ENCODE results near the gene ZMYND8.

Gene ZMYND8

GRCh38 chr20:47334022-47334551, 22.4 kb downstream of the ZMYND8 start:
- Histone ChIP-seq H3K27ac (ENCODE audit: low read length) (no peak overlapping the region), H3K9ac (ENCODE audit: low read depth, low read length) (no peak overlapping the region), H3K9me3 (ENCODE audit: insufficient read depth, low read depth, low read length) (no peaks in the 10 kb centered on the region), H3K27me3 (ENCODE audit: insufficient read depth, low read length) (no peaks in the 10 kb centered on the region), H3K4me3 (ENCODE audit: low read length) (no peak overlapping the region), H3K36me3 (ENCODE audit: insufficient read depth, low read depth, low read length) (peaks cover 48% of the 10 kb centered on the region), H3K4me1 (ENCODE audit: insufficient read depth, low read length) (peaks cover 32% of the 10 kb centered on the region)

GRCh38 chr20:47332381-47333206, 23.9 kb downstream of the ZMYND8 start:
- Histone ChIP-seq H3K9me3 (ENCODE audit: insufficient read depth, low read depth, low read length) (no peaks in the 10 kb centered on the region), H3K27me3 (ENCODE audit: insufficient read depth, low read length) (no peaks in the 10 kb centered on the region), H3K9ac (ENCODE audit: low read depth, low read length) (no peak overlapping the region), H3K36me3 (ENCODE audit: insufficient read depth, low read depth, low read length) (peaks cover 38% of the 10 kb centered on the region), H3K27ac (ENCODE audit: low read length) (no peak overlapping the region), H3K4me1 (ENCODE audit: insufficient read depth, low read length) (peaks cover 32% of the 10 kb centered on the region), H3K4me3 (ENCODE audit: low read length) (no peak overlapping the region)

GRCh38 chr20:47330933-47331708, 25.4 kb downstream of the ZMYND8 start:
- H3K9ac ChIP-seq (ENCODE audit: low read depth, low read length): no peak overlapping the region
- H3K36me3 ChIP-seq (ENCODE audit: insufficient read depth, low read depth, low read length): peaks cover 35% of the 10 kb centered on the region; the same call in 1 of the 2 replicates
- no peaks in the 10 kb centered on the region for H3K27me3 ChIP-seq (ENCODE audit: insufficient read depth, low read length)
- no peak overlapping the region for H3K4me3 ChIP-seq (ENCODE audit: low read length)
- no peaks in the 10 kb centered on the region for H3K9me3 ChIP-seq (ENCODE audit: insufficient read depth, low read depth, low read length)
- H3K27ac ChIP-seq (ENCODE audit: low read length): no peak overlapping the region
- peaks cover 24% of the 10 kb centered on the region for H3K4me1 ChIP-seq (ENCODE audit: insufficient read depth, low read length)

GRCh38 chr20:47330071-47330470, 26.4 kb downstream of the ZMYND8 start:
- H3K9ac ChIP-seq (ENCODE audit: low read depth, low read length): no peak overlapping the region
- no peaks in the 10 kb centered on the region for H3K27me3 ChIP-seq (ENCODE audit: insufficient read depth, low read length)
- H3K27ac ChIP-seq (ENCODE audit: low read length): no peak overlapping the region
- H3K36me3 ChIP-seq (ENCODE audit: insufficient read depth, low read depth, low read length): peaks cover 29% of the 10 kb centered on the region
- H3K4me3 ChIP-seq (ENCODE audit: low read length): no peak overlapping the region
- H3K9me3 ChIP-seq (ENCODE audit: insufficient read depth, low read depth, low read length): no peaks in the 10 kb centered on the region
- H3K4me1 ChIP-seq (ENCODE audit: insufficient read depth, low read length): peaks cover 15% of the 10 kb centered on the region

- no peaks in the 10 kb centered on the region for H3K9me3 ChIP-seq (ENCODE audit: insufficient read depth, low read depth, low read length)
Observed at GRCh38 chr20:47328129-47328528, 28.4 kb downstream of the ZMYND8 start.

DNA sequence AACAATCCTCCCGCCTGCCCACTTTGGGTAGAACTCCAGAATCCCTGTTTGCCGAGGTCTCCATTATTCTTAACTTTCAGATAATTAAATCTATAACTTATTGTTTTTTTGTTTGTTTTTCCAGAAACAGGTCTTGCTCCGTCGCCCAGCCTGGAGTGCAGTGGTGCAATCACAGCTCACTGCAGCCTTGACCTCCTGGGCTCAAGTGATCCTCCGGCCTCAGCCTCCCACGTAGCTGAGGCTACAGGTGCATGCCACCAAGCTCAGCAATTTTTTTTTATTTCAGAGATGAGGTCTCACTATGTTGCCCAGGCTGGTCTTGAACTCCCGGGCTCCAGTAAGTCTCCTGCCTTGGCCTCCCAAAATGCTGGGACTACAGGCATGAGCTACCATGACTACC, 28.8 kb downstream of the ZMYND8 start:
- peaks cover 24% of the 10 kb centered on the region for H3K4me1 ChIP-seq (ENCODE audit: insufficient read depth, low read length)
- no peaks in the 10 kb centered on the region for H3K27me3 ChIP-seq (ENCODE audit: insufficient read depth, low read length)
- H3K9me3 ChIP-seq (ENCODE audit: insufficient read depth, low read depth, low read length): no peaks in the 10 kb centered on the region
- H3K4me3 ChIP-seq (ENCODE audit: low read length): no peak overlapping the region
- peaks cover 26% of the 10 kb centered on the region for H3K36me3 ChIP-seq (ENCODE audit: insufficient read depth, low read depth, low read length)
- no peak overlapping the region for H3K27ac ChIP-seq (ENCODE audit: low read length)
- no peak overlapping the region for H3K9ac ChIP-seq (ENCODE audit: low read depth, low read length)

More at GRCh38 chr20:47328129-47328528, 28.4 kb downstream of the ZMYND8 start:
- peaks cover 21% of the 10 kb centered on the region for H3K4me1 ChIP-seq (ENCODE audit: insufficient read depth, low read length)
- no peak overlapping the region for H3K9ac ChIP-seq (ENCODE audit: low read depth, low read length)
- H3K36me3 ChIP-seq (ENCODE audit: insufficient read depth, low read depth, low read length): peaks cover 27% of the 10 kb centered on the region
- no peaks in the 10 kb centered on the region for H3K27me3 ChIP-seq (ENCODE audit: insufficient read depth, low read length)
- no peak overlapping the region for H3K27ac ChIP-seq (ENCODE audit: low read length)
- no peak overlapping the region for H3K4me3 ChIP-seq (ENCODE audit: low read length)

DNA sequence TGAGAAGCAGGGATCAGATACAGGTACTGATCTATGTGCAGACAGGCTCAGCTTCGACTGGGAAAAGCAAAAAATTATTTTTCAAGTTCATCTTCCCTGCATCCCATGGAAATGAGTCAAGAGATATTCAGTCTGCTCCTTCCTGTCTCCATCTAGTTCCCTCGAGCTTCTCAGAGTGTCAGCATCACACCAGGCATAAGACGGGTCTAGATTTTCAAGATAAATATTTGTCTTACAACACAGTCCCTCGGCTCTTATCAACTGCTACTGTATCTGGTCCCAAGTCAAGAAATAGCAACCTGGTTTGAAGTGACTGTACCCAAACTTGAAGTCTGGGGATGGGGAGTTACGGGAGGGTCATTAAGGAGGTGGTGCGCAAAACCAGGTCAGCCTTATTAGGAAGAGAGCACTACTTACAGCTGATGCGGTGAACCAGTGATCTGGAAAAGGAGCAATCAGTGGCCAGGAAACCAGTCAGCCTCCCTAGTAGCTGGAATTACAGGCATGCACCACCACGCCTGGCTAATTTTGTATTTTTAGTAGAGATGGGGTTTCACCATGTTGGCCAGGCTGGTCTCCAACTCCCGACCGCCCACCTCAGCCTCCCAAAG, 29.7 kb downstream of the ZMYND8 start:
- no peaks in the 10 kb centered on the region for H3K27me3 ChIP-seq (ENCODE audit: insufficient read depth, low read length)
- peak overlapping the region; percentile 16 for H3K27ac ChIP-seq (ENCODE audit: low read length)
- H3K4me1 ChIP-seq (ENCODE audit: insufficient read depth, low read length): peaks cover 26% of the 10 kb centered on the region
- no peaks in the 10 kb centered on the region for H3K9me3 ChIP-seq (ENCODE audit: insufficient read depth, low read depth, low read length)
- H3K36me3 ChIP-seq (ENCODE audit: insufficient read depth, low read depth, low read length): peaks cover 23% of the 10 kb centered on the region
- no peak overlapping the region for H3K4me3 ChIP-seq (ENCODE audit: low read length)
- H3K9ac ChIP-seq (ENCODE audit: low read depth, low read length): no peak overlapping the region

GRCh38 chr20:47325242-47325641, 31.3 kb downstream of the ZMYND8 start:
- Histone ChIP-seq H3K4me3 (ENCODE audit: low read length) (no peak overlapping the region), H3K27ac (ENCODE audit: low read length) (no peak overlapping the region), H3K36me3 (ENCODE audit: insufficient read depth, low read depth, low read length) (peaks cover 20% of the 10 kb centered on the region), H3K9me3 (ENCODE audit: insufficient read depth, low read depth, low read length) (no peaks in the 10 kb centered on the region), H3K4me1 (ENCODE audit: insufficient read depth, low read length) (peaks cover 29% of the 10 kb centered on the region), H3K27me3 (ENCODE audit: insufficient read depth, low read length) (no peaks in the 10 kb centered on the region), H3K9ac (ENCODE audit: low read depth, low read length) (peak overlapping the region; percentile 30; the same call in 1 of the 2 replicates)

GRCh38 chr20:47320990-47321805, 35.3 kb downstream of the ZMYND8 start:
- no peaks in the 10 kb centered on the region for H3K27me3 ChIP-seq (ENCODE audit: insufficient read depth, low read length)

GRCh38 chr20:47319517-47320252, 36.8 kb downstream of the ZMYND8 start:
- Histone ChIP-seq H3K36me3 (ENCODE audit: insufficient read depth, low read depth, low read length) (0 out of 2 replicates have a peak, but pooled peaks cover 5% of the 10 kb centered on the region), H3K4me3 (ENCODE audit: low read length) (peak overlapping the region; percentile 74), H3K27ac (ENCODE audit: low read length) (peak overlapping the region; percentile 99), H3K9ac (ENCODE audit: low read depth, low read length) (peak overlapping the region; percentile 96), H3K4me1 (ENCODE audit: insufficient read depth, low read length) (peaks cover 70% of the 10 kb centered on the region), H3K9me3 (ENCODE audit: insufficient read depth, low read depth, low read length) (no peaks in the 10 kb centered on the region), H3K27me3 (ENCODE audit: insufficient read depth, low read length) (no peaks in the 10 kb centered on the region)

More at GRCh38 chr20:47320990-47321805, 35.3 kb downstream of the ZMYND8 start:
- Histone ChIP-seq H3K9me3 (ENCODE audit: insufficient read depth, low read depth, low read length) (no peaks in the 10 kb centered on the region), H3K27ac (ENCODE audit: low read length) (peak overlapping the region; percentile 63), H3K4me3 (ENCODE audit: low read length) (no peak overlapping the region; the same call in 1 of the 2 replicates), H3K36me3 (ENCODE audit: insufficient read depth, low read depth, low read length) (peaks cover 11% of the 10 kb centered on the region), H3K9ac (ENCODE audit: low read depth, low read length) (peak overlapping the region; percentile 96; the same call in 1 of the 2 replicates), H3K4me1 (ENCODE audit: insufficient read depth, low read length) (peaks cover 58% of the 10 kb centered on the region)
